Tibial nerve (tissue), 4 donors: ENCODE data around the gene GPR146. TPM values are rescaled to one million over a fixed set of nuclear protein-coding genes. Genes with fewer than 3 reads are reported as not detected.
"Not testable (repeated sequence)": the region's sequence is repeated elsewhere in the genome, so short reads cannot be mapped to it uniquely, and the experiment has no call there.

Experiments
- DNase-seq, 2 donors: peaks; one replicate each; pipeline ENCODE4 v3.0.0-alpha.2; 2019; ENCODE audit warnings: low spot score in 2 of 2
- H3K27ac ChIP-seq, 4 donors: fragments of 200-600 bp; sonication (generic) in 3 of 4; one replicate each; pipeline ENCODE4 v1.5.1; 2017 to 2019; ENCODE audit warnings: mild to moderate bottlenecking in 1 of 4
- H3K27me3 ChIP-seq, 2 donors: fragments of 200-600 bp; sonication (generic) in 1 of 2; one replicate each; pipeline versions ENCODE4 v1.5.1 to v1.6.0; 2017 to 2019
- H3K36me3 ChIP-seq, 3 donors: fragments of 200-600 bp; sonication (generic); one replicate each; pipeline ENCODE4 v1.5.1; 2018 to 2019
- H3K4me1 ChIP-seq, 4 donors: fragments of 200-600 bp; sonication (generic) in 3 of 4; one replicate each; pipeline ENCODE4 v1.5.1; 2017 to 2019
- H3K4me3 ChIP-seq, 4 donors: fragments of 200-600 bp; sonication (generic) in 3 of 4; one replicate each; pipeline ENCODE4 v1.5.1; 2017 to 2019; ENCODE audit warnings: mild to moderate bottlenecking in 1 of 4, moderate library complexity in 1 of 4
- H3K9me3 ChIP-seq, 4 donors: fragments of 200-600 bp; sonication (generic) in 3 of 4; one replicate each; pipeline ENCODE4 v1.5.1; 2017 to 2019
- EP300 ChIP-seq, 2 donors: sonication (generic); formaldehyde crosslinking; IDR thresholded peaks; one replicate each; pipeline ENCODE4 v1.6.1; 2017; ENCODE audit warnings: antibody characterized with exemption in 2 of 2, mild to moderate bottlenecking in 1 of 2
- POLR2A ChIP-seq, 2 donors: fragments of 450-650 bp; IDR thresholded peaks; one replicate each; pipeline ENCODE4 v1.6.1; 2017; ENCODE audit warnings: antibody characterized with exemption in 2 of 2, mild to moderate bottlenecking in 2 of 2, moderate library complexity in 2 of 2
- WGBS, 2 donors: methylation state at CpG; one replicate each; pipeline ENCODE4 v1.1.5; 2018; 5-methylcytosine and 5-hydroxymethylcytosine counted together
- total RNA-seq, 4 donors: library from RNA; depleted of rRNA; stranded (reverse); fragments of >200 nt; gene quantifications; one replicate each; pipeline ENCODE4 v1.1.0, GENCODE V29; 2016
- TF ChIP-seq, protein P1 (sequence below), 5 experiments: fragments of 200-600 bp in 3 of 5; fragments of 450-650 bp in 2 of 5; sonication (generic) in 3 of 5; IDR thresholded peaks; one replicate each; pipeline ENCODE4 v1.5.1; 2016 to 2019; ENCODE audit warnings: antibody characterized with exemption in 5 of 5, mild to moderate bottlenecking in 3 of 5, moderate library complexity in 2 of 5

The GPR146 gene
- total RNA-seq, 4 donors from 2014 or later: 27.8 to 91.8 (median 59.1) TPM

GRCh38 chr7:1071731-1072254 lies 27.4 kb downstream of the GPR146 start:
- Histone ChIP-seq H3K27me3 (no peaks in the 10 kb centered on the region), H3K36me3 (no peaks in the 10 kb centered on the region), H3K4me3 (no peak overlapping the region), H3K27ac (no peak overlapping the region), H3K9me3 (no peaks in the 10 kb centered on the region), H3K4me1 (peaks cover 0 to 10% (median 0%) of the 10 kb centered on the region in 4 donors)
- TF ChIP-seq POLR2A (IDR thresholded peaks at IDR 0.05): no peak
- TF ChIP-seq, protein P1, sequence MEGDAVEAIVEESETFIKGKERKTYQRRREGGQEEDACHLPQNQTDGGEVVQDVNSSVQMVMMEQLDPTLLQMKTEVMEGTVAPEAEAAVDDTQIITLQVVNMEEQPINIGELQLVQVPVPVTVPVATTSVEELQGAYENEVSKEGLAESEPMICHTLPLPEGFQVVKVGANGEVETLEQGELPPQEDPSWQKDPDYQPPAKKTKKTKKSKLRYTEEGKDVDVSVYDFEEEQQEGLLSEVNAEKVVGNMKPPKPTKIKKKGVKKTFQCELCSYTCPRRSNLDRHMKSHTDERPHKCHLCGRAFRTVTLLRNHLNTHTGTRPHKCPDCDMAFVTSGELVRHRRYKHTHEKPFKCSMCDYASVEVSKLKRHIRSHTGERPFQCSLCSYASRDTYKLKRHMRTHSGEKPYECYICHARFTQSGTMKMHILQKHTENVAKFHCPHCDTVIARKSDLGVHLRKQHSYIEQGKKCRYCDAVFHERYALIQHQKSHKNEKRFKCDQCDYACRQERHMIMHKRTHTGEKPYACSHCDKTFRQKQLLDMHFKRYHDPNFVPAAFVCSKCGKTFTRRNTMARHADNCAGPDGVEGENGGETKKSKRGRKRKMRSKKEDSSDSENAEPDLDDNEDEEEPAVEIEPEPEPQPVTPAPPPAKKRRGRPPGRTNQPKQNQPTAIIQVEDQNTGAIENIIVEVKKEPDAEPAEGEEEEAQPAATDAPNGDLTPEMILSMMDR (IDR thresholded peaks at IDR 0.05): no peak
- TF ChIP-seq EP300 (IDR thresholded peaks at IDR 0.05): no peak
- WGBS, 2 donors: 86 to 92% methylated on average over 5 to 14 of the region's 19 CpGs
- DNase-seq: no peak

DNA sequence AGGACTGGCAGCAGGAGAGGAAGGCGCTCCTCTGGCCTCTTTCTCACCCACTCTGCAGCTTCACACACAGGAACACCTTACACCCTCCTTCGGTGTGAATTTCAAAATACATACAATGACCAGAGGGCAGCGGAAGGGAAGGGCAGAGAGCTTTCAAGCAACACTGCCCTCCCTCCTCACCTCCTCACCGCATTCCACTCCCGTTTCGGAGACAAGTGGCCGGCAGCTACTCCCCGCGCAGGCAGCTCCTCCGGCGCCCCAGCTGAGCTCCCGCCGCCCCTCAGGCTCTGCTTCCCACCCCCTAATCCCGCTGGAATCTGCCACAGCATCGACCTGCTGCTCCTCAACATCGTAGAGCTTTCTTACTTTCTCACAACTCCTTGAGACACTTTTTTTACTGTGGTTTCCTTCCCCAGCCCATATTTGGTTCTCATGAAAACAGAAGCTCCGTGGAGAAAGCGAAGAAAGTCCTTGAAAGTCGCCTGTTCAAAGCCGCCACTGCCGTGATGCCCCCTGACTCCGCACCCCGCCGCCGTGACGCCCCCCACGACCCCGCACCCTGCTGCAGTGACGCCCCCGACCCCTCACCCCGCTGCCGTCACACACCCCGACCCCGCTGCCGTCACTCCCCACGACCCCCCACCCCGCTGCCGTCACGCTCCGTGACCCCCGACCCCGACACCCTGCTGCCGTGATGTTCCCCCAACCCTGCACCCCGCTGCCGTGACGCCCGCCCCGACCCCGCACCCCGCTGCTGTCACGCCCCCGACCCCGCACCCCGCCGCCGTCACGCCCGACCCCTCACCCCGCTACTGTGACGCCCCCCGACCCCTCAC lies 29.0 kb downstream of the GPR146 start:
- Histone ChIP-seq H3K4me1 (peaks cover 0 to 11% (median 0%) of the 10 kb centered on the region in 4 donors), H3K4me3 (no peak overlapping the region), H3K36me3 (no peaks in the 10 kb centered on the region), H3K27me3 (no peaks in the 10 kb centered on the region), H3K9me3 (no peaks in the 10 kb centered on the region), H3K27ac (no peak overlapping the region)
- no peak for TF ChIP-seq POLR2A (IDR thresholded peaks at IDR 0.05)
- TF ChIP-seq EP300 (IDR thresholded peaks at IDR 0.05): no peak
- TF ChIP-seq, protein P1 (IDR thresholded peaks at IDR 0.05): no peak
- WGBS, 2 donors: 44 to 58% methylated on average over 30 to 48 of the region's 61 CpGs
- DNase-seq: no peak

- not testable (repeated sequence) for H3K27me3 ChIP-seq, H3K36me3 ChIP-seq, H3K27ac ChIP-seq, H3K4me3 ChIP-seq, H3K9me3 ChIP-seq, DNase-seq
- 83 to 88% methylated on average over 4 to 9 of the region's 43 CpGs for WGBS, 2 donors
- H3K4me1 ChIP-seq: peaks cover 0 to 12% (median 0%) of the 10 kb centered on the region in 4 donors
Measured at GRCh38 chr7:1074018-1074417, 29.7 kb downstream of the GPR146 start.

- 89 to 90% methylated on average over 28 to 30 of the region's 30 CpGs for WGBS, 2 donors
- Histone ChIP-seq H3K27me3 (no peaks in the 10 kb centered on the region), H3K9me3 (no peaks in the 10 kb centered on the region), H3K27ac (no peak overlapping the region), H3K36me3 (no peaks in the 10 kb centered on the region), H3K4me3 (no peak overlapping the region), H3K4me1 (peaks cover 0 to 20% (median 0%) of the 10 kb centered on the region in 4 donors)
- TF ChIP-seq, protein P1 (IDR thresholded peaks at IDR 0.05): no peak
- TF ChIP-seq POLR2A (IDR thresholded peaks at IDR 0.05): no peak
- no peak for TF ChIP-seq EP300 (IDR thresholded peaks at IDR 0.05)
- no peak for DNase-seq
Measured at GRCh38 chr7:1074593-1075431, 30.5 kb downstream of the GPR146 start.

DNA sequence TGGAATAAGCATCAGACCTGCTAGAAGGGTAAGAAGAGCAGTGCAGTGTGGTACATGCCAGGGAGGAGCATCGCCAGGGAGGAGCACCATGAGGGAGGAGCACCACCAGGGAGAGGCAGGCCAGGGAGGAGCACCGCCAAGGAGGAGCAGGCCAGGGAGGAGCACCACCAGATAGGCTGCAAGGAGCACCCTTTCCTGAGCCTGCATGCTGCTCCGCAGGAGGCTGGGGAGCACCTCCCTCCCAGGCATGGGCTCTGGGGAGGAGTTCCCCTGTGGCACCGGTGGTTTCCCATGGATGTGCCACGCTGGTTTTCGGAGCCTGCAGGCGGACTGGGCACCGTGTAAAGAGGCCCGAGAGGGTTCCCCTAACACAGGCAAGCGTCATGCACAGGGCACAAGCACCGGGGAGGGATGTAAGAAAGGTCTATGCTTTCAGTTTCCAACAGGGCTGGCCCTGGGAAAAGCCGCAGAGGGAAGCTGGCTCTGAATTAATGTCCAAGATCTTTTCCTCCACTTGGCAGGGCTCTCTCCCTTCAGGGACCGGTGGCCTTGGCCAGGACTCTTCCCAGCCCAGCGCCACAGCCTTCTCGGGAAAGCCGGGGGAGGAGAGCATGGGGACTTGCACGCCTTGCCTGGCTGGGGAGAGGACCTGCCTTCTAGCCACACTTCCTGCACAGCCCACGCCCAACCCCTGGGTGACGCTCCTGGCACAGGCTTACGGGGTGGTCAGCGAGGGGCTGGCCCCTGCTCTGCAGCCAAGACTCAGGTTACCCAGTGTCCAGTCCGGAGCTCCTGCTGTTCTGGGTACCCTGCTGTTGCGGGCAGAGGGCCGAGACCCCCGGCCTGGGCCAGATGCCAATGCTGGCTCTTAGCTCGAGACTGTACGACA lies 32.1 kb downstream of the GPR146 start:
- WGBS, 2 donors: 76 to 77% methylated on average over 26 of the region's 27 CpGs
- TF ChIP-seq, protein P1 (IDR thresholded peaks at IDR 0.05): no peak
- TF ChIP-seq EP300 (IDR thresholded peaks at IDR 0.05) (no peak), POLR2A (IDR thresholded peaks at IDR 0.05) (no peak)
- Histone ChIP-seq H3K4me1 (peaks cover 0 to 21% (median 0%) of the 10 kb centered on the region in 4 donors), H3K4me3 (peak overlapping the region in 1 of 4 donors; percentile 3), H3K27me3 (no peaks in the 10 kb centered on the region), H3K36me3 (no peaks in the 10 kb centered on the region), H3K9me3 (no peaks in the 10 kb centered on the region), H3K27ac (peak overlapping the region in 1 of 4 donors; percentile 38)
- DNase-seq: no peak
